Mesenchymal stem cell (in vitro differentiated cells and primary cell): ENCODE results near the gene LMF1.
"Not testable (repeated sequence)": the region's sequence is repeated elsewhere in the genome, so short reads cannot be mapped to it uniquely, and the experiment has no call there.

Experiments used
- DNase-seq: peaks from one replicate; pipeline ENCODE4 v3.0.0-alpha.2; 2013
- H2AFZ ChIP-seq: one replicate; pipeline ENCODE4 v1.6.1; 2013; ENCODE audit warnings: low read depth, mild to moderate bottlenecking, control low read depth, inconsistent platforms, low read length, moderate library complexity
- H2AK5ac ChIP-seq: 2 replicates; pipeline ENCODE4 v1.6.1; 2013; ENCODE audit warnings: low read length, moderate library complexity, mild to moderate bottlenecking, inconsistent platforms; ENCODE audit not compliant: severe bottlenecking
- H2BK120ac ChIP-seq: one replicate; pipeline ENCODE4 v1.6.1; 2013; ENCODE audit warnings: low read depth, mild to moderate bottlenecking, inconsistent platforms, low read length, moderate library complexity
- H2BK12ac ChIP-seq, 2 experiments: one replicate each; pipeline ENCODE4 v1.6.1; 2013; ENCODE audit warnings: inconsistent platforms in 2 of 2, low read length in 2 of 2, mild to moderate bottlenecking in 2 of 2, moderate library complexity in 2 of 2, control low read depth in 1 of 2
- H2BK15ac ChIP-seq: one replicate; pipeline ENCODE4 v1.6.1; 2013; ENCODE audit warnings: mild to moderate bottlenecking, low read depth, inconsistent platforms; ENCODE audit not compliant: poor library complexity, severe bottlenecking
- H2BK5ac ChIP-seq: 2 replicates; pipeline ENCODE4 v1.6.1; 2013; ENCODE audit warnings: low read depth, mild to moderate bottlenecking, low read length, control low read depth, inconsistent platforms; ENCODE audit not compliant: poor library complexity, severe bottlenecking
- H3K14ac ChIP-seq, 2 experiments: one replicate each; pipeline ENCODE4 v1.6.1; 2013; ENCODE audit warnings: inconsistent platforms in 2 of 2, low read length in 2 of 2, control low read depth in 1 of 2, mild to moderate bottlenecking in 1 of 2, moderate library complexity in 1 of 2
- H3K18ac ChIP-seq, 2 experiments: one replicate each; pipeline ENCODE4 v1.6.1; 2013; ENCODE audit warnings: inconsistent platforms in 2 of 2, low read length in 2 of 2, control low read depth in 1 of 2, low read depth in 1 of 2, mild to moderate bottlenecking in 1 of 2
- H3K23ac ChIP-seq, 2 experiments: one replicate each; pipeline ENCODE4 v1.6.1; 2013; ENCODE audit warnings: inconsistent platforms in 2 of 2, low read length in 2 of 2, mild to moderate bottlenecking in 2 of 2, moderate library complexity in 2 of 2, control low read depth in 1 of 2
- H3K27ac ChIP-seq: 2 replicates; pipeline ENCODE4 v1.5.1; 2013; ENCODE audit warnings: mild to moderate bottlenecking, moderate library complexity, low read length, control low read depth, inconsistent platforms; ENCODE audit not compliant: poor library complexity, severe bottlenecking
- H3K27me3 ChIP-seq, 2 experiments: 2 replicates each; pipeline versions ENCODE4 v1.6.1 to v1.7.0; 2013; ENCODE audit warnings: low read length in 2 of 2, mild to moderate bottlenecking in 2 of 2, moderate library complexity in 2 of 2, control low read depth in 1 of 2, inconsistent platforms in 1 of 2; ENCODE audit not compliant: control insufficient read depth in 1 of 2, insufficient read depth in 1 of 2
- H3K36me3 ChIP-seq, 2 experiments: 2 replicates each; pipeline versions ENCODE4 v1.6.1 to v1.7.0; 2013; ENCODE audit warnings: low read length in 2 of 2, control low read depth in 1 of 2, inconsistent platforms in 1 of 2, low read depth in 1 of 2, mild to moderate bottlenecking in 1 of 2; ENCODE audit not compliant: insufficient read depth in 2 of 2, control insufficient read depth in 1 of 2
- H3K4ac ChIP-seq, 2 experiments: one replicate each; pipeline ENCODE4 v1.6.1; 2013; ENCODE audit warnings: inconsistent platforms in 2 of 2, low read length in 2 of 2, mild to moderate bottlenecking in 2 of 2, moderate library complexity in 2 of 2, control low read depth in 1 of 2, low read depth in 1 of 2
- H3K4me1 ChIP-seq: 2 replicates; pipeline ENCODE4 v1.6.1; 2013; ENCODE audit warnings: low read depth, low read length, control low read depth; ENCODE audit not compliant: control insufficient read depth, insufficient read depth
- H3K4me2 ChIP-seq: 2 replicates; pipeline ENCODE4 v1.6.1; 2013; ENCODE audit warnings: low read length, mild to moderate bottlenecking, inconsistent platforms; ENCODE audit not compliant: poor library complexity, severe bottlenecking
- H3K4me3 ChIP-seq, 2 experiments: 2 replicates each; pipeline versions ENCODE4 v1.5.1 to v1.7.0; 2013; ENCODE audit warnings: low read length in 2 of 2, mild to moderate bottlenecking in 2 of 2, control low read depth in 1 of 2, low read depth in 1 of 2; ENCODE audit not compliant: insufficient read depth in 1 of 2
- H3K79me1 ChIP-seq: replicated peaks from 2 replicates; pipeline ENCODE4 v1.6.1; 2013; ENCODE audit warnings: mild to moderate bottlenecking, control low read depth, low read length, inconsistent platforms; ENCODE audit not compliant: poor library complexity, severe bottlenecking
- H3K9ac ChIP-seq: 2 replicates; pipeline ENCODE4 v1.7.0; 2013; ENCODE audit warnings: mild to moderate bottlenecking, low read length, moderate library complexity
- H3K9me3 ChIP-seq: 2 replicates; pipeline ENCODE4 v1.7.0; 2013; ENCODE audit warnings: mild to moderate bottlenecking, low read length; ENCODE audit not compliant: control insufficient read depth
- H4K8ac ChIP-seq: one replicate; pipeline ENCODE4 v1.6.1; 2013; ENCODE audit warnings: inconsistent platforms, mild to moderate bottlenecking, low read length, moderate library complexity
- H4K91ac ChIP-seq: one replicate; pipeline ENCODE4 v1.6.1; 2013; ENCODE audit warnings: mild to moderate bottlenecking, low read length, inconsistent platforms
- WGBS: methylation state at CpG from one replicate; pipeline ENCODE4 v1.1.7; 2013; ENCODE audit warnings: mixed read lengths; 5-methylcytosine and 5-hydroxymethylcytosine counted together

The LMF1 gene

GRCh38 chr16:888901-889570 lies 81.7 kb downstream of the LMF1 start:
- Histone ChIP-seq H3K4me3 (no peak overlapping the region), H3K9me3 (peaks cover 17% of the 10 kb centered on the region), H3K27me3 (no peaks in the 10 kb centered on the region), H3K79me1 (no peaks in the 10 kb centered on the region), H2BK120ac (no peak overlapping the region), H3K14ac (no peak overlapping the region), H3K27ac (no peak overlapping the region), H4K91ac (no peak overlapping the region), H3K9ac (no peak overlapping the region), H2AK5ac (no peak overlapping the region), H2BK5ac (no peak overlapping the region), H3K4me1 (no peaks in the 10 kb centered on the region), H2BK15ac (no peak overlapping the region), H3K4ac (no peak overlapping the region), H3K4me2 (no peak overlapping the region), H4K8ac (no peak overlapping the region), H3K36me3 (peaks cover 11 to 12% of the 10 kb centered on the region in 2 experiments), H3K23ac (no peak overlapping the region), H2BK12ac (no peak overlapping the region), H2AFZ (no peak overlapping the region), H3K18ac (no peak overlapping the region)
- DNase-seq, result no peak
- 89% methylated on average over 24 of the region's 24 CpGs for WGBS

GRCh38 chr16:888456-888855 lies 82.3 kb downstream of the LMF1 start:
- 89% methylated on average over 11 of the region's 15 CpGs for WGBS
- H2BK5ac ChIP-seq, H2AK5ac ChIP-seq, H2BK12ac ChIP-seq, H3K18ac ChIP-seq, H2AFZ ChIP-seq, H3K4me2 ChIP-seq, H2BK120ac ChIP-seq, H3K4me1 ChIP-seq, H2BK15ac ChIP-seq, H3K27ac ChIP-seq, H3K14ac ChIP-seq, H3K27me3 ChIP-seq, DNase-seq, H3K79me1 ChIP-seq, H3K4ac ChIP-seq, H3K4me3 ChIP-seq, H4K91ac ChIP-seq, H3K9ac ChIP-seq, H3K23ac ChIP-seq, H4K8ac ChIP-seq: not testable (repeated sequence)
- H3K9me3 ChIP-seq, result peaks cover 23% of the 10 kb centered on the region
- peaks cover 11 to 15% of the 10 kb centered on the region in 2 experiments for H3K36me3 ChIP-seq

GRCh38 chr16:887846-888245 lies 82.9 kb downstream of the LMF1 start:
- no peak overlapping the region for H3K27ac ChIP-seq
- H3K4ac ChIP-seq, result no peak overlapping the region
- H3K79me1 ChIP-seq, result no peaks in the 10 kb centered on the region
- H3K4me2 ChIP-seq, result no peak overlapping the region
- peaks cover 26% of the 10 kb centered on the region for H3K9me3 ChIP-seq
- no peak overlapping the region for H2BK12ac ChIP-seq
- H2AK5ac ChIP-seq, result no peak overlapping the region
- H3K36me3 ChIP-seq, result peaks cover 10 to 15% of the 10 kb centered on the region in 2 experiments
- no peaks in the 10 kb centered on the region for H3K27me3 ChIP-seq
- H4K8ac ChIP-seq, result no peak overlapping the region
- no peak overlapping the region for H3K14ac ChIP-seq
- no peak overlapping the region for H3K9ac ChIP-seq
- DNase-seq, result no peak
- H3K23ac ChIP-seq, result no peak overlapping the region
- H3K18ac ChIP-seq, result no peak overlapping the region
- 91% methylated on average over 20 of the region's 20 CpGs for WGBS
- no peak overlapping the region for H4K91ac ChIP-seq
- H3K4me1 ChIP-seq, result no peaks in the 10 kb centered on the region
- no peak overlapping the region for H3K4me3 ChIP-seq
- H2BK120ac ChIP-seq, result no peak overlapping the region
- no peak overlapping the region for H2BK15ac ChIP-seq
- H2BK5ac ChIP-seq, result no peak overlapping the region
- no peak overlapping the region for H2AFZ ChIP-seq

GRCh38 chr16:886802-887731 lies 83.7 kb downstream of the LMF1 start:
- no peaks in the 10 kb centered on the region for H3K4me1 ChIP-seq
- H3K9ac ChIP-seq, result no peak overlapping the region
- 66% methylated on average over 42 of the region's 44 CpGs for WGBS
- H4K91ac ChIP-seq, result peak overlapping the region; percentile 6
- H2BK120ac ChIP-seq, result no peak overlapping the region
- no peak overlapping the region for H3K27ac ChIP-seq
- H3K23ac ChIP-seq, result no peak overlapping the region
- peaks cover 5 to 15% of the 10 kb centered on the region in 2 experiments for H3K36me3 ChIP-seq
- H3K4ac ChIP-seq, result no peak overlapping the region
- H3K18ac ChIP-seq, result no peak overlapping the region
- peak overlapping the region; percentile 38 for H4K8ac ChIP-seq
- peak overlapping the region in 1 of 2 experiments; percentile 19 for H3K14ac ChIP-seq
- peaks cover 29% of the 10 kb centered on the region for H3K9me3 ChIP-seq
- no peak overlapping the region for H2BK15ac ChIP-seq
- H3K4me3 ChIP-seq, result no peak overlapping the region
- H3K4me2 ChIP-seq, result no peak overlapping the region
- H3K27me3 ChIP-seq, result no peaks in the 10 kb centered on the region
- H2BK5ac ChIP-seq, result no peak overlapping the region
- no peak overlapping the region for H2AFZ ChIP-seq
- H2AK5ac ChIP-seq, result no peak overlapping the region
- no peak overlapping the region for H2BK12ac ChIP-seq
- no peak for DNase-seq
- no peaks in the 10 kb centered on the region for H3K79me1 ChIP-seq
